NCI-H146 treated with DMSO at 0.1 percent for 48 hours (cell line): ENCODE results near the gene GPHN.

Experiments
- DNase-seq: peaks from one replicate; lab custom pipeline; 2025; ENCODE audit not compliant: unreplicated experiment; lab: John Stamatoyannopoulos, UW

GPHN gene

DNA sequence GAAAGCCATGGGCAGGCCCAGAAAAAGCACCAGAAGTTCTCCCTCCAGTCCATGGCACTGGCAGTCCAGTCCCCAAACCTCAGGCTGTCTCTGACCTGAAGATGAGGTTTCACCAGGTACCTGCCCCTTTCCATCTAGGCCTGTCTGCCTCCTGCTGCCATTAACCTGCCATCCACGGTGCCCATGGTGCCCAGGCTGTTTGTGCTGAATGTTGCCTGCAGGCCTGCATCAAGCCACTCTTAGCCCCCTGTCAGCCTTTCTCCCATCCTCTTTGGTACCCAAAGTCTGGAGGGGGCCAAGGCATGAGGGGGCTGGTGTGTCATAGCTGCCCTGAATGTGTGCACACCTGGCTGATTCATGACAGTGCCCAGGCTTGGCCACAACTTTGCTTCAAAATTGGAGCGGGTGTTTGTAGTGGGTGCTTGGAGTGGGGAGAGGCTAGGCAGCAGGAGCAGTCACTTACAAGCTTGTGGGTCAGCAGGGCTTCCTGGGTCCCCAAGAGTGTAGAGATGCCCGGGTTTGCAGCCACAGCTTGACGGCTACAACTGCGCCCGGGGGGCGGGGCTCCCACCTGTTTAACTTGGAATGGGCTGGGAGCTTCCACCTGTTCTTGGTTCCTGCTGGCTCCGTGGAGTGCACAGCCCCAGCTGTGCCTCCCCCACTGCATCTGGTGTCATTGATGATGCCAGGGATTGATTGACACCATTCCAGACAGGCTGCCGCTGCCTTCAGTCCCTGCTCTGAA is 88.5 kb downstream of the GPHN start:
- DNase-seq: no peak

DNA sequence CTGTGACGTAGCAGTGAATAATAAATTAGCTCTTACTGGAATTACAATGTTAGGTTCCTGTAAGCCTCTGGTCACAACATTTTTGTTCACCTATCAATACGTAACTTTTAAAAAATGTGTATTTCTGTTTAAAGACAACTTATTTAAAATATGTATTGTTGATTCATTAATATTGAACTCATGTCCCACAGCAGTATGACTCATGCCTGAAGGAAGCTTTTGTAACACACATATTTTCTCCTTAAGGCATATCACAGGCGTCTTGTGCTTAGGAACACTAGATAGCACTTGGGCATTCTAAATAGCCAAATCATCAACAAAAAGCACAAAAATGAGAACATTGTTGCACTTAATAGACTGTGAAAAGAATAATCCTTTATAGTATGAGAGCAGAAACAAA is 92.5 kb downstream of the GPHN start:
- no peak for DNase-seq

DNA sequence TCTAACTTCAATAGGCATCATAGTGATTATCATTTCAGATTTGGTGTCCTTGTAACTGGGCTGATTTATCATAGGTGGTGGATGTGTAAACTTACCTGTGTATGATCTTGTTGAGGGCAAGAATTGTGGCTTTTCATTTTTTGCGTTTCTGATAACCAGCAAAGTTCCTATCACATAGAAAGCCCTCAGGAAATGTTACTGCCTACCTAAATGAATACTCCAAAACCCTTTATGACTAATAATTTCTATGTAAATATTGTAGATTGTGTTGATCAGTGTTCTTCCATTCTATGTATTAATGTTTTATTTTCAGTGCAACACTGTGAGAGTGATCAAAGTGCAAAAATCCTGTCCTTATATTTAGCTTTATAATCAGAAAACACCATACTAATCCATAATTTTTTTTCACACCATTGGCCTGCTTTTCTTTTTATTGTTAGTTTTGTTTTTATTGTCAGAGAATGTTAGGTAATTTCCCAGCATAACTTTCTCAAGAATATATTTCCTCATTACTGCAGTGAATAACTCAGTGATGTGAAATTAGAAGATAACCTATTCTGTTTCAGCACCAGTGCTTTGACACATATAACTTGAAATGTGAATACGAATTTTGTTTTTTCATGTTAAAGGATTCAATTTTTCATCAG is 94.1 kb downstream of the GPHN start:
- no peak for DNase-seq

DNA sequence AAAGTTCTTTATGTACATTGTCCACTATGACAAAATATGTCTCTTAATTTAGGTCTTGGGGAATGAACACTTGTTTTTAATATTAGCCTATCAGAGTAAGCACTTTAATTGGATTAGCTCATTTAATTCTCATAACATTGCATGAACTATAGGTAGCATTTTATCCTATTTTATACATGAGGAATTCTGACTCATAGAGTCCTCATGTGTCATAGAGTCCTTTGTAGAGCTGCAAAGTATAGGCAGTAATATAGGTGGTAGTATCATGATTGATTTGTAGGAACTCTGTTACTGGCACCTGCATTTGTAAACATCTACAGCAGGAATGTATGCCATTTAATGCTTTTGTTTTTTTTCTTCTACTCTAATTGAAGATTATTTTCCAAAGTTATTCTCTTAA is 96.0 kb downstream of the GPHN start:
- no peak for DNase-seq

DNA sequence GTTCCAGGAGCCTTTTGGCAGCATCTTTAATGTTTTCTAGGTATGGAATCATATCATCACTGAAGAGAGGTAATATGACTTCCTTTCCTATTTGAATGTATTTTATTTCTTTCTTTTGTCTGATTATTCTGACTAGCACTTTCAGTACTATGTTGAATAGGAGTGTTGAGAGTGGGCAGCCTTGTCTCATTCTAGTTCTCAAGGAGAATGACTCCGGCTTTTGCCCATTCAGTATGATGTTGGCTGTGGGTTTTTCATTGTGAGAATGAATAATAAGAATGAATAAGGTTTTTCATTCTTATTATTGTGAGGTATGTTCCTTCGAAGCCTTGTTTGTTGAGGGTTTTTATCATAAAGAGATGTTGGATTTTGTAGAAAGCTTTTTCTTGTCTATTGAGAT is 98.9 kb downstream of the GPHN start:
- DNase-seq: no peak

DNA sequence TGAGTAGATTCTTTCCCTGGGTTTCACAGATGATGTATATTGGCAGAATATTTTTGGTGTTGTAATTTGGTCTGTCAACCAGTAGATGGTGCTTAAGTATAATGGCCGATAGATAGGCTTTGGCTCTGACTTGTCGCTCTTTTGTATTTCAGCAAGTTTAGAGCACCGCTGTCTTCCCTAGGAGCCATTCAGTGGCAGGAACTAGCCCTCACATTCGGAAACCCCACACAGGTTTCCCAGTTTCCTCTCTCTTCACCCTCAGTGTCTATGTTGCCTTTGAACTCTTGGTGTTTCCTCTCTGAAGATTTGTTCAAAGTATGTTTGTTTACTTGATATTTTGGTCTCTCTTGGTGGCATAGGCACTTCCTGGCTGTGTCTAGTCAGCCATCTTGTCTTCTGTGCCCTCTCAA is 102.2 kb downstream of the GPHN start:
- DNase-seq: no peak

DNA sequence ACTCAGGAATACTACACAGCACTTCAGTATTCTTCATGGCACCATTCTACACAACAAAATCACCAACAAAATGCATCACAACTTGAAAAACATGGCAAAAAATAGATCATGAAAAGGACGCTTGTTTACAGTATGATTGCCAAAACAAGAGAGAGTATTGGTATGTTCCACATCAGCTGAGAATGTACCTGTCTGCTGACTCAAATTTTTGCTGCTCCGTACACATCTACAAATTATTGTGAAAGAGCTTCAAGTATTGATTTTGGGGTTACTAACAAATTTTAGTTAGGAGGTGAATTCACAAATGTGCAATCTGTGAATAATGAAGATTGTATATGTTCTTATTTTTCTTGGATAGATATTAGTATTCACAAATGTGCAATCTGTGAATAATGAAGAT is 105.4 kb downstream of the GPHN start:
- no peak for DNase-seq

DNA sequence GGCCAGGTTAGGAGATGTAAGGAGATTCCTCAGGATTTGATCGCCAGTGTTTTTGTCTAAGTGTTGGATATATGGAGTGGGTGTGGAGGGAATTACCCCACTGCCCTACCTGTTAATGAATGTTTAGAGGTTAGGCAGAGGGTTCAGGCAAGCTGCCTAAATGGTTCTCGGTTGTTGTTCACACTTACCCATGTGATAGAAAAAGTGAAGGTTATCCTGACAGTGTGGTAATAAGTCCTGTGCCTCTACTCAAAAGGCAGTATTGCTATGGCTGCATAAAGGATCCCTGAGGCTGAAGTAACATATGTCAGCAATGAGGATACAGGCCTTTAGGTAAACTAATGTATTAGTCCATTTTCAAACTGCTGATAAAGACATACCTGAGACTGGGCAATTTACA is 112.0 kb downstream of the GPHN start:
- DNase-seq: no peak

DNA sequence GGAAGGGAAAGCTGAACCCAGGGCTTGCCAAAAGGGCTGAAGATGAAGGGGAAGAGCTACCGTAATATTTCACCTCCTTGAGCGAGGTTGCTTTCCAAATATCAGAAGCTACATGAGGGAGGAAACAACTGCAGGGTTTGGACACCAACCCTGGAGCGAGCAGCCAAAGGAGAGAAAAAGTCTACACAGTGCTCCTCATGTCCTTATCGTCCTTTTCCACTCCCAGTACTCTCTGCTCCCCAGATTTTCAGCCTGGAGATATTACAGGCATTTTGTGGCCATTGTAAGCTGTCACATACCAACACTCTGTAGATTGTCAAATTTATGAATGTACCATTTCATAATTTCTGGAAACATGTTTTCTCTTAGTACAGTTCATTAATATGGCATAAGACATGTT is 115.9 kb downstream of the GPHN start:
- DNase-seq: no peak

DNA sequence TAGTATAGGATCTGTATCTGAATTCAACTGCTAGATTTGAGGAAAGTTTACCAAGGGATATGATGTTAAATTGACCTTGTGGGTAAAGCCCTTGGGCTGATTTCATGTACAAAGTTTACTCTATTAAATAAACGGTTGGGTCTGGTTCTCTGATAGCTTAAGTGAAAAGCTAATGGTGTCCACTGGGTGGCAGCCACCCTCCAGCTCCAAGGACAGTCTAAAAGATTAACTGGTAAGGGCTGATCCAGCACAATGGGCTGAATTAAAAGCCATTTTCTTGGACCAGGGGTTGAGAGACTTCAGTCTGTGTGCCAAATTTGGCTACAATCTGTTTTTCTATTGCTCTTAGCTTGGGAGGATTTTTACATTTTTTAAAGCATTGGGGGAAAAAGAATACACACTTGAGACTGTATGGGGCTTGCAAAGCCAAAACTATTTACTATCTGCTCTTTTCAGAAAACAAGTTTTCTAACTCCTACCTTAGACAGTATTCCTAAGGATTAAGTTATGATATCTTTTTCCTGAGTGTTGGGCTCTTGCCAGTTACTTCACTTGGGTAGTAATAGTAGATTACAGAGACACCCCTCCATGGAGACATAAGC is 116.5 kb downstream of the GPHN start:
- no peak for DNase-seq

DNA sequence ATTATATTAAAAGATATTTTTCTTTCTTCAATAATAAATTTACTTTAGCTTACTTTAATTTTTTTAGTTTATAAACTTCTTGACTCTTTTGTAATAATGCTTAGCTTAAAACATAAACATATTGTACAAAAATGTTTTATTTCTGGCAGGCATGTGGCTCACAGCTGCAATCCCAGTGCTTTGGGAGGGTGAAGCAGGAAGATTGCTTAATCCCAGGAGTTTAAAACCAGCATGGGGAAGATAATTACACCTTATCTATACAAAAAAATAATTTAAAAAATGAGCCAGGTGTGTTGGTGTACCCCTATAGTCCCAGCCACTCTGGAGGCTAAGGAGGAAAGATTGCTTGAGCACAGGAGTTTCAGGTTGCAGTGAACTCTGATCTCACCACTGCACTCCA is 120.7 kb downstream of the GPHN start:
- no peak for DNase-seq

DNA sequence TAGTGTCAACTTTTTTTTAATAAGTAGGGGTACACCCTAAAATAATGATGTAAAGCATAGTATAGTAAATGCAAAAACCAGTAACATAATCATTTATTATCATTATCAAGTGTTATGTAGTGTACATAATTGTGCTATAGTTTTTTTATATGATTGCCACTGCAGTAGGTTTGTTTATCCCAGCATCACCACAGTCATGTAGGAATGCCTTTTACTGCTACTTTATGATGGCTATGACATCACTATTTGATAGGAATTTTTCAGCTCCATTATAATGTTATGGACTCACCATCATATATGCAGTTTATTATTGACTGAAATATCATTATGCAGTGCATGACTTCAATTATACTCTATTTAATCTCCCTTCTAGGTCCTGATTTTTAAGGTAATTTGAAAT is 121.6 kb downstream of the GPHN start:
- no peak for DNase-seq

DNA sequence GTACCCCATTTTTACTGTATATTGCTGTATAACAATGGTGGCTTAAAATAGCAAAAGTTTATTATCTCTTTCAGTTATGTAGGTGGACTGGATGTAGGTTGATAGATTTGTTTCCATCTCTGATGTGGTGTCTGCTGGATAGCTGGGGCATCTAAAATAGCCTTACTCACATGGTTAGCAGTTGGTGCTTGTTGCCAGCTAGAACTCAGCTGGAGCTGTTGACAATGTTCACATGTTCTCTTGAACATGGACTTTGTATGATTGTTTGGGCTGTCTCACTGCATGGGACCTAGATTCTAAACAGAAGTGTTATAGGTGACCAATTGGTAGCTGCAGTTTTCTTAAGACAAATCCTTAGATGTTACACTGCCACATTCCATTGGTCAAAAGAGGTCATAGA is 126.9 kb downstream of the GPHN start:
- no peak for DNase-seq

DNA sequence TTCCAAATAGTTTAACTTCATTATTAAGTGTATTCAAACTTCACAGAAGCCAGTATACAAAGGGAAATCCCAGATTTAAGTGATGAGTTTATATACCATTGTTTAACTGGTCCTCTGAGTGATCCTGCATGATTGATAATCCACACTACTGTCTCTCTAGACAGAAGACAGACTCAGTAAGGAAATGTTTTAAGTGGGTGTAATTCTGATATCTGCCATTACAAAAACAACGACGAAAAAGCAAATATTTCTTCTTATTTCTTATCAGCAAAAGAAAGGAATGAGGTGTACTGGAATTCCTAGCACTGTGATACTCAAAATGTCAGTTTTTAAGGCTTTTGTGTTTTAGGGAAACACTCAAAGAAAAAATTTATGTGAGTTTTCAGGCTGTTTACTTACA is 127.5 kb downstream of the GPHN start:
- no peak for DNase-seq

DNA sequence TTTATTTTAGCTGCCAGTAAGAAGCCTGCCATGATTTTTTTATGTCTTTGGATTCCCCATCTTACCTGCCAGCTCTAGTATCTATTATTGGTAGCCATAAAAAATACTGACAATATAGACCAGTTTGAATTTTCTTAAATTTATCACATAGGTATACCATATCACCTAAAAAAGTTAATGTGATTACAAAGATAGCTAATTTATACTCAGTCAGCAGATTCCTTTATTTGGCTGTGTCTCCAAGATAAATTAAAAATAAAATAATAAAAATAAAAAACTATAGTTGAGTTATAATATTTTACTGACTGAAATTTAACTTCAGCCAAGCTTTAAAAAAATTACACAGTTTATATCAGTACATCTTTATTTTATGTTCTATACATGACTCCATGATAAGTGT is 128.3 kb downstream of the GPHN start:
- no peak for DNase-seq

DNA sequence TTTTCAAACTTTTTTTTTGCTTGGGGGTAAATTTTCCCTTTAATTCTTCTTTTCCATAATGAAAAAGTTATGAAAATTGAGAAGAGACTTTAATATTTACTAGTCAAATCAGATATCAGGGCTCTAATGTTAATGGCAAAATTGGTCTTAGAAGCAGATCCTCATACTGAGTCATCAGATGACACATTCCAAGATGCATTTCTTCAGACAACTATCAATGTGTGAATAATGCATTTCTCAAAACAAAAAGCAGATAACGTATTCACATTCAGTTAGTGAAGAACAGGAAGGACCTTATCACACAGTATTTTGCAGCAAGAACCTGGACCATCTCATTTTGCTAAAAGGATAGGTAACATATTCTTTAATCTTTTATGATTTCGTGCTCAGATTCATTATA is 130.7 kb downstream of the GPHN start:
- DNase-seq: no peak

DNA sequence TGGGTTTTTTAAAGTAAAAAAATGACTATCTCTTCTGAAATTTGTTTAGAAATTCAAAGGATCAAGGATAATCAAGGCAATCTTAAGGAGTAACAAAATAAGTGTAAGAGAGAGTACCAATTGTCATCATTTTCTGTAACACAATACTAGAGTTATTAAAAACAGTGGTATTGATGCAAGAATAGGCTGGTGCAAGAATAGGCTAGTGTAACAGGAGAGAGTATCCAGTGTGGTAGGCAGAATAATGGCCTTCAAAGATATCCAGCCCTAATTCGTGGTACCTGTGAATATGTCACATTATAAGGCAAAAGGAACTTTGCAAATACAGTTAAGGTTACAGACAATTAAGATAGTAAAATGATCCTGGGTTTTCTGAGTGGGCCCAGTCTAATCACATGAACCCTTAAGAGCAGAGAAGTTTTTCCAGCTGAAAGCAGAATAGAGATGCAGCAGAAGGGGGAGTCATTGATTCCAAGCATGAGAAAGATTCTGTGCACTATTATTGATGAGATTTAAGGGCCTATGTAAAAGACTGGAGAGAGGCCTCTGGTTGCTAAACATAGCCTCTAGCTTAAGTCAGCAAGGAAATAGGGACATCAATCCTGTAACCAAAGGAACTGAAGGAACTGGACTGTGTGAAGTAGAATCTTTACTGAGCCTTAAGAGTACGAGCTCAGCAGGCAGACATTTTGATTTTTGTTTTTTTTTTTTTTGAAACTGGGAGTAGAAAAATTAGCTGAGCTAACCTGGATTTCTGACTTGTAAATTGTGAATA is 134.1 kb downstream of the GPHN start:
- no peak for DNase-seq

DNA sequence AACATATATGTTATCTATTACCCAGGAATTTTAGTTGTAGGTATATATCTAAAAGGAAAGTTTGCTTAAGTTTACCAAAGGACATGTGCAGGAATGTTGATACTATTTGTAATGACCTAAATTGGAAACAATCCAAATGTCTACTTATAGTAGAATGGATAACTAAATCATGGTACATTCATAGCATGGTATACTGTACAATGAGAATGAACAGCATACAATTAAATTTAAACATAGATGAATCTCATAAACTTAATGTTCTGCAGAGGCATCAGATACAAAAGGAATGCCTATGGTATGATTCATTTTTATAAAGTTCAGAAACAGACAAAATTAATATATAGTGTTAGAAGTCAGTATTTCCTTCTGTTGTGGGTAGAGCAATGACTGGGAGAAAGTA is 135.4 kb downstream of the GPHN start:
- no peak for DNase-seq

DNA sequence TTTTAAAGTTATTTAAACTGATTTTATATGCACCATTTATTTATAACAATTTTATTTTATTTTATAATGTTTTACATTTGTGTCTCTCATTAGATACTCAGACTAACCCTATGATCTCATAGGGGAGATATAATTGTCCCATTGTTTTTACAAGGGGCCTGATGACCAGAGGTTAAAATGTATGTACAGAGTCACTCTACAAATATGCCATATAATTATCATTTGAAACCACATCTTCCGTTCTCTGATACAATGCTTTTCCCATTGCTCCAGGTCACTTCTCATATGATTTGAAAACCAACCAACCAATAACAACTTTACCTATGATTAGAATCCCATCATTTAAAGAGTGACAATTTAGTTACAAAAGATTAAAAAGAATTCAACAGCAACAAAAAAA is 137.8 kb downstream of the GPHN start:
- no peak for DNase-seq

DNA sequence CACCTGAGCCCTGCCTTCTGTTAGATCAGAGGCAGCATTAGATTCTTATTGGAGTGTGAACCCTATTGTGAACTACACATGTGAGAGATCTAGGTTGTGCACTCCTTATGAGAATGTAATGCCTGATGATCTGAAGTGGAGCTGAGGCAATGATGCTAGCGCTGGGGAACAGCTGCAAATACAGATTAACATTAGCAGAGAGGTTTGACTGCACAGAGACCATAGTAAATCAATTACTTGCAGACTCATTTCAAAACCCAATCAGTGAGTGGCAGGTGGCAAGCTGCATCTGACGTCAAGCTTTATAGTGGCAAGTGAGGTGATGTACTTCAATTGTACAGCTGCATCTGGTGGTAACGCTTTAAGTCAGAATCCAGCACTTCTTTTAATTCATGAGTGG is 141.6 kb downstream of the GPHN start:
- no peak for DNase-seq

DNA sequence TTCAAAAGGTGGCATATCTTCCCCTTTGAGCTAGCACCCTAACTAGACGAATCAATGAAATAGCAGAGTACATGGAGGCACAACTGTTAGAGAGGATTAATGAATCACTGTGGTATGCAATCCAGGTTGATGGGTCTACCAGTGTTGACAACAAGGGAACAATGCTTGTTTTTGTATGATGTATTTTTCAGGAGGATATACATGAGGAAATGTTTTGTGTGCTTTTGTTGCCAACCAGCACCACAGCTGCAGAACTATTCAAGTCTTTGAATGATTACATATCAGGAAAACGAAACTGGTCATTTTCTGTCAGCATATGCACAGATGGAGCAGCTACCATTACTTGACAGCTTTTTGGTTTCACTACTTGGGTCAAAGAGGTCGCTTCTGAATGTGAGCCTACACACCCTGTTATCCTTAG is 142.6 kb downstream of the GPHN start:
- no peak for DNase-seq
